NCI-H345 treated with DMSO at 0.1 percent for 48 hours (cell line): ENCODE measurements around the gene CAMKMT.
"Not testable (repeated sequence)": the region's sequence is repeated elsewhere in the genome, so short reads cannot be mapped to it uniquely, and the experiment has no call there.

ENCODE experiments used
- DNase-seq: peaks from one replicate; lab custom pipeline; 2025; ENCODE audit not compliant: unreplicated experiment; lab: John Stamatoyannopoulos, UW

The CAMKMT gene

GRCh38 chr2:44496130-44496529 lies 134.4 kb downstream of the CAMKMT start:
- no peak for DNase-seq

- DNase-seq: no peak
These were observed 136.8 kb downstream of the CAMKMT start for GRCh38 chr2:44498551-44498950.

DNA sequence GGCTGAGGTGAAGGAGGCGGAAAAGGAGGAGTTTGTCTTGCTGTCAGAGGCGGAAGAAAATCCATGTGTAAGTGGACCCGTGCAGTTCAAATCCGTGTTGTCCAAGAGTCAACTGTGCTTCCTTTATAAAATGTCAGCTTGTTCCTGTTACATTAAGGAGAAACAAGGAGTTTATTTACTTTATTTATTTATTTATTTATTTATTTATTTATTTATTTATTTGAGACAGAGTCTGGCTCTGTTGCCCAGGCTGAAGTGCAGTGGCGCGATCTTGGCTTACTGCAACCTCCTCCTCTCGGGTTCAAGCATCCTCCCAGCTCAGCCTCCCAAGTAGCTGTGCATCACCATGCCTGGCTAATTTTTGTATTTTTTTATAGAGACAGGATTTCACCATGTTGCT lies 143.9 kb downstream of the CAMKMT start:
- not testable (repeated sequence) for DNase-seq

DNA sequence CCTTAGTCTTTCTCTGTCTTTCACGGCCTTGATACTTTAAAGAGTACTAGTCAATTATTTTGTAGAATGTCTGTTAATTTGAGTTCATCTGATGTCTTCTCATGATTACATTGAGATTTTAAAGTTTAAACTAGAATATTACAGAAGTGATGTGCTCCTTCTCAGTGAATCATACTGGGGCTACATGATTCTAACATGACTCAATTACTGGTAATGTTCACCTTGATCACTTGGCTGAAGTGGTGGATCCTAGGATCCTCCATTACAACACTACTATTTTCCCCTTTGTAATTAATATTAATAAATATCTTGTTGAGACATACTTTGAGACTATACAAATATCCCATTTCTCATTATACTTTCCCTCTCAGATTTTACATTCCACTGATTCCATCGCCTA lies 148.5 kb downstream of the CAMKMT start:
- no peak for DNase-seq

DNA sequence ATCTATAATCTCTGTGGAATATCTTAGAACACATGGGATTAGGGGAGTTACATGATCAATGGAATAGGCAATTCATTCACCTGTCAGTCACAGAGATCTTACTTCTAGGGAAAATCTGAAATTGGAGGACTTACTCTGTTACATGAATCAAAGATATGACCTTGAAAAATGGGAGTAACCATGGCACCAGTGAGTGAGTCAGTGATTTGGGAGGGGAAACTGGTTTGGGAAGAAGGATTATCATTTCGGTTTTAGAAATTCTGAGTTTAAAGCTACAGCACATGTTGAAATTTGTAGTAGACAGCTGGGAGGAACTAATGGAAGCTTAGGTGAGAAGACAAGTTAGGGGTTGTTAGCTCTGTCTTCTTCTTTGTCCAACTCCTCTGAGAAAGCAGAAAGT lies 153.7 kb downstream of the CAMKMT start:
- DNase-seq: no peak

DNA sequence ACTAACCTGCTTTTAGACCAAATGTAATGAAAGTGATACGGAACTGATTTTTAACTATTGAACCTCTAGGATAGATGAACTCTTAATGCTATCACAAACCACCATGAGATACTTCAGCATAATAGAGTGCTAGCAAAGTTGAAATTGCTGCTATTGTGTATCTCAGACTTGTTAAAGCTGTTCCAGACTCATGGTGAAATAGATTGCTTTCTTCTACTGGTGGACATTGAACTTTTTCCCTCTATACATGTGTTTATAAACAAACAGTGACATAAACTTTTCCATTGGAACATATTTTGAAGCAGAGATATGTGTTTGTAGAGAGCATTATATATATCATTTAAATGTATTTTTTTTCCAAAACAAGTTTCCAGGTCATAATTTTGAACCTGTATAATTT lies 157.3 kb downstream of the CAMKMT start:
- DNase-seq: no peak

DNA sequence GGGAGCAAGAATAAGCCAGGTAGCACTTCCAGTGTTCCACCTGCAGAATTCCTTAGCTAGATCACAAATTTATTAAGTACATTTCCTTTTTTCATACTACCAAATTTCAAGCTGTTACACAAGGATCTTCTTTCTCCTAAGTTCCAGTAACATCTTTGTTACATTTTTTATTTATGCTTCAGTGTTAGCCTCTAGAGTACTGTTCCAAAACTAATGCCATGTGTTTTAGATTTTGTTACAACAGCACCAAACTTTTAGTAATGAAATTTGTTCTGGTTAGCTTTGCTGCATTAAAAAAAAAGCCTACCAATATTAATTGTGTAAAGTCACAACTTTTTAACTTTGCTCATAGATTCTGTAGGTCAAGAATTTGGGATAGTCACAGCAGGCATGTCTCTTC lies 161.1 kb downstream of the CAMKMT start:
- DNase-seq: no peak

- no peak for DNase-seq
These were observed 162.7 kb downstream of the CAMKMT start for GRCh38 chr2:44524347-44524926.

DNA sequence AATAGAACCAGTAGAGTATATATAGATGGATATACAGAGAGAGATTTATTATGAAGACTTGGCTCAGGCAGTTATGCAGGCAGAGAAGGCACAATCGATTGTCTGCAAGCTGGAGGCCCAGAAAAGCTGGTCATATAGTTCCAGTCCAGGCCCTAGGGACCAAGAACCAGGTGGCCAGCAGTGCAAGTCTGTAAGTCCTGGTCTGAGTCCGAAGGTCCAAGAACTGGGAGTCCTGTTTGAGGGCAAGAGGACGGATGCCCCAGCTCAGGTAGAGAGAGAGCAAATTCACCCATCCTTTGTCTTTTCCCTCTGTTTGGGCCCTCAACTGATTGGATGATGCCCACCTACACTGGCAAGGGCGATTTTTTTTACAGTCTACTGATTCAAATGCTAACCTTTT lies 164.6 kb downstream of the CAMKMT start:
- DNase-seq: no peak

DNA sequence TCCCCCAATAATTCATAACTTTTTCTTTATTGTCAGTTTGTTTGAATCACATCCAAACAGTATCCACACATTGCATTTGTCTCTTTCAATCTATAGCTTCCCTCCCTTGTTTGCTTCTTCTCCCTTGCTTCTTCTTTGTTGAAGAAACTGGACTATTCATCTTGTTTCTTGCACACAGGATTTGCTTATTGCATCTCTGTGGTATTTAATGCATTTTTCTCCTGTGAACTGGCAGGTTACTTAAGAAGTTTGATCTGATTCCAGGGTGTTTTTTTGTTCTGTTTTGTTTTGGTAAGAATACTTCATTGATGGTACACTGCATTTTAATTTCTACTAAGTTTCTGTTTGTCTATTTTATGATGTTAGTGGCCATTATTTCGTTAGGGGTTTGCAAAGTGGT lies 166.8 kb downstream of the CAMKMT start:
- no peak for DNase-seq

DNA sequence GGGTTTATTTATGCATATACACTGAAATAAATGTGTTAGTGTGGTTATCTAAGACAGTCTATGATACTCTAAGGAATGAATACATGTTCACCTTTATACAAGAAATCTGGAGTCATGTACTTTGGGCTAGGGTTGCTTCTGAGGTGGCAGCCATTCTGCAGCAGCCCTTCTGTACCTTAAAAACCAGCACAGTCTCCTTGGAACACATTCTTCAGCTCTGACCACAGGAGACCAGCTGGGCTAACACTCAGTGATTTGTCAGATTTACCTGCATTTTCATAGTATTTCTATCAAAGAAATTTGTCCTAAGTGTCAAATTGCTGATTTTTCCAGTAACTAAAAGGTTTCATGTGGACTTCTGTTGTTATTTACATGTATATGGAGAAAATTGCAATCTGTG lies 167.7 kb downstream of the CAMKMT start:
- DNase-seq: no peak

- DNase-seq: no peak
These were observed 169.5 kb downstream of the CAMKMT start for GRCh38 chr2:44531289-44531688.

DNA sequence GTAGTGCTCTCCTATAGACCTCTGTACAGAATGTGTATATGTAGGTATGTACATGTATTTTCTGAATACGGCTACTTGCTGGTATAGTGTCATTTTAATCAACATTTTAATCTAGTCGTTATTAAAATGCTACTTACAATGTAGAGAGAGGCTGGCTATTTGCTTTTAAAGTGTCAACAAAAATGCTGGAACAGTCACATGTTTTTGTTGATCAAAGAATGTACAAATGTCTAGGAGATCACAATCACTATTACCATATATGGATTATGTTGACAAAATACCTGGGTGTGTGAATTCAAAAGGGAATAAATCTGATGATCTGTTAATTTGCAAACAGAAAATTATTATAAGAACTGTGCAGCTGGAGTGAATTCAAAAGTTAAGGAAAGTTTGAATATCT lies 170.3 kb downstream of the CAMKMT start:
- DNase-seq: no peak

GRCh38 chr2:44533508-44533907 lies 171.8 kb downstream of the CAMKMT start:
- no peak for DNase-seq

DNA sequence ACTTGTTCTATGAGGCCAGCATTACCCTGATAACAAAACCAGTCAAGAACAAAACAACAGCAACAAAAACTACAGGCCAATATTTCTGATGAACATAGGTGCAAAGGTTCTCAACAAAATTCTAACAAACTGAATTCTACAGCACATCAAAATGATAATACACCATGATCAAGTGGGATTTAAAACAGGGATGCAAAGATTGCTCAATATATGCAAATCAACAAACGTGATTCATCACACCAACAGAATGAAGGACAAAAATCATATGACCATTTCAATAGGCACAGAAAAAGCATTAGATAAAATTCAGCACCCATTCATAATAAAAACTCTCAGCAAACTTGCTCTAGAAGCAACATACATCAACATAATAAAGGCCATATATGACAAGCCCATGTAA lies 173.6 kb downstream of the CAMKMT start:
- DNase-seq: no peak

DNA sequence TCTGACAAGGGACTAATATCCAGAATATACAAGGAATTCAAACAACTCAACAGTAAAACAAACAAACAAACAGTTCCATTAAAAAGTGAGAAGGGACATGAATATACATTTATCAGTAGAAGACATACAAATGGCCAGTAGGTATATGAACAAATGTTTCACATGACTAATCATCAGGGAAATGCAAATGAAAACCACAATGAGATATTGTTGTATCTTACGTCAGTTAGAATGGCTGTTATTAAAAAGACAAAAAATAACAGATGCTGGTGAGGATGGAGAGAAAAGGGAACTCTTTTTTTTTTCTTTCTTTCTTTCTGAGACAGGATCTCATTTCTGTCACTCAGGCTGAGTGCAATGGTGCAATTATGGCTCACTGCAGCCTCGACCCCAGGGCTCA lies 175.5 kb downstream of the CAMKMT start:
- DNase-seq: no peak

GRCh38 chr2:44542520-44542919 lies 180.8 kb downstream of the CAMKMT start:
- DNase-seq: no peak

DNA sequence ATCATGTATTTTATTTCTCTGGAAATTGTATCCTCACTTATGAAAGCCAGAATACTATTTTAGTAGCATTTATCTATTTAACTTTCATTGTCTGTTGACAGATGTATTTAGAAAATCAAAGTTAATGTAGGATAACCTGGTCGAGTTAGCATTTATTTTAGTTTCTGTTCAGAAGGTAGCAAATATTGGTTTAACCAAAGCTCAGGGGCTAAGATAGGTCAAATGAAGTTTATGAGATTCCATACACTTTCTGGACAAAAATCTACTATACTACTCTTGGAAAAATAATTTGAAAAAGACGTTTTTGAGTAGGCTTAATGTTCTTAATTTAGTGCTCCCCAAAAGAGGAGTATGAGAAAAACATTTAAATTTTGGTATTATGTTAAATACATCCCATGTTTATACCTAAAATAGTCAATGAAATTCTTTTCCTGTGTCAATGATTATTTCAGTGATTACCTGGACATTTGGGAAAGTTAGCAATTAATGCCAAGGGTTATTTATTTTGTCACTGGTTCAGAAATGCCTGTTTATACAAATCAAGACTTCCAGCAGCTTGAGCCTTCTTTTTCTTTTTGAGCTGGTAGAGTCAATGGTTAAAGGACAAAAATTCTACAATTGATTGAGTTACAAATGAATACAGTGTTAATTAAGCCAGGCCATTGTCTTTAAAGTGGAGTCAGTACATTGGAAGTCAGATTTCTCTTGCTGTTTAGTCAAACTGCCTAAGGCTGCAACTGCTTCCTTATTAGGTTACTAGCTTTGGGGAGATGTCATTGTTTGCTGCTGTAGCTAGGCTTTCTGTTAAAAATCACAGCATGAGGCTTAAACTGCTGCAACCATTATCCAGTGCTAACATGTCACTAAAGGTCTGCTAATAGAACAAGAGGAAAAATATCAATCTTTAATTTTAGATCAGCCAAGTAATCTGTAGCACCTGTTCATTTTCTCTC lies 182.3 kb downstream of the CAMKMT start:
- peak; percentile 71 for DNase-seq

GRCh38 chr2:44545005-44545404 lies 183.3 kb downstream of the CAMKMT start:
- DNase-seq: peak; percentile 56

DNA sequence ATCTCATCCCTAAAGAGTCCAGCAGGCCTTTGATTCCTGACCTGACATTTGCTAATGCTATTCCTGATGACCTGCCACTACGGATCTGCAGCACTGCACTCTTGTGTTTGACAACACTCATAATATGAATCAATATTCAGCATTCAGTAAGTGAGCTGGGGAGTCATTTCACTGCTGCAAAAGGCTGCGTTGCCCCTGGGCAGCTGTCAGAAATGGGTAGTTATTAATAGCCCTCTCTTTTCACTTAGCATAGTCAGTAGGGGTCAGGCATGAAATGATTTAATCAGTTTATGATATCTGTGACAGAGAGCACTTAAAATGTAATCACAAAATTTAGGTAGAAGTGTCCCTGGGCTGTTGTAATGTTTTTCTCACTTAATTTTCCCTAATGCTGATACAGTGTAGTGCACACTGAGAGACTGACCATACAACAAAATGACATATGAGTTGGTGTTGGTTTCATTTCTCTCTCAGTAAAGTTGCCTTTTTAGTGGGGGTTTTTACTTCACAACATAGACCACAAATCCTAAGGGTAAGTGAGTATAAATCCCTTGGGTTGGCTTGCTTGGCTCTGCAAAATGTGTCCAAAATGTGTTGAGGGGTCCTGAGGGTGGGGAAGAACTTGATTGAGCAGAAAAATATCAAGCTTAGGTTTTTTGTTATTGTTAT lies 184.8 kb downstream of the CAMKMT start:
- DNase-seq: no peak

DNA sequence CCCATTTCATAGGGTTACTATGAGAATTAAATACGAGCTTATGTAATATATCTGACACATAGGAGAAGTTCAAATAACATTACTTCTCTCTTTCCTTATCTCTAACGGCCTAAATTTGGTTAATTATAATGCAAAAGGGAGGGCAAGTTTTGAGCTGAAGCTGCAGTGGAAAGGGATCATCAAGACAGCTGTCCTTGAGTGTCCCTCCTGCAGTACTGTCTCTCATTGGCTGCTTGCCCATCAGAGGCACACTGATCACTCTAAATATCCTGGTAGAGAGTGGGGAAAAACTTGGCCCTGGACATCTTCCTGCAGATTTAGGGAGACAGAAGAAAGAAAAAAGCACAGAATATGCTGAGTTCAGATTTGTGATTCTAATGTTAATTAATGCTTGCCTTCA lies 186.0 kb downstream of the CAMKMT start:
- DNase-seq: no peak
